ENCODE results near the gene FBXO21.
A peak's percentile ranks its signal among the peaks of the same experiment; 100 is the strongest.

- peak; percentile 61; the same call in 1 of the 2 replicates for TF ChIP-seq EZH2phosphoT487 (IDR thresholded peaks at IDR 0.05; ENCODE audit: insufficient read depth, low read depth)
- no peak for TF ChIP-seq EZH2 (IDR thresholded peaks at IDR 0.05; ENCODE audit: insufficient read depth, poor library complexity, severe bottlenecking)
Measured at GRCh38 chr12:117126335-117126734, 63.9 kb downstream of the FBXO21 start.
